Body of pancreas (tissue), 4 donors: ENCODE measurements around the gene TUBB2A.
A peak's percentile ranks its signal among the peaks of the same experiment; 100 is the strongest.

Experiments used
- POLR2A ChIP-seq, 3 donors: fragments of 450-650 bp; IDR thresholded peaks; one replicate each; pipeline ENCODE4 v1.6.1; 2016; ENCODE audit warnings: antibody characterized with exemption in 3 of 3, mild to moderate bottlenecking in 2 of 3
- TF ChIP-seq, protein P1 (sequence below), 7 experiments: fragments of 450-650 bp in 4 of 7; fragments of 200-600 bp in 3 of 7; sonication (generic) in 3 of 7; IDR thresholded peaks; one replicate each; pipeline ENCODE4 v1.5.1; 2016 to 2019; ENCODE audit warnings: antibody characterized with exemption in 7 of 7

GRCh38 chr6:3162565-3163247 lies 5.4 kb upstream of the TUBB2A start:
- TF ChIP-seq, protein P1, sequence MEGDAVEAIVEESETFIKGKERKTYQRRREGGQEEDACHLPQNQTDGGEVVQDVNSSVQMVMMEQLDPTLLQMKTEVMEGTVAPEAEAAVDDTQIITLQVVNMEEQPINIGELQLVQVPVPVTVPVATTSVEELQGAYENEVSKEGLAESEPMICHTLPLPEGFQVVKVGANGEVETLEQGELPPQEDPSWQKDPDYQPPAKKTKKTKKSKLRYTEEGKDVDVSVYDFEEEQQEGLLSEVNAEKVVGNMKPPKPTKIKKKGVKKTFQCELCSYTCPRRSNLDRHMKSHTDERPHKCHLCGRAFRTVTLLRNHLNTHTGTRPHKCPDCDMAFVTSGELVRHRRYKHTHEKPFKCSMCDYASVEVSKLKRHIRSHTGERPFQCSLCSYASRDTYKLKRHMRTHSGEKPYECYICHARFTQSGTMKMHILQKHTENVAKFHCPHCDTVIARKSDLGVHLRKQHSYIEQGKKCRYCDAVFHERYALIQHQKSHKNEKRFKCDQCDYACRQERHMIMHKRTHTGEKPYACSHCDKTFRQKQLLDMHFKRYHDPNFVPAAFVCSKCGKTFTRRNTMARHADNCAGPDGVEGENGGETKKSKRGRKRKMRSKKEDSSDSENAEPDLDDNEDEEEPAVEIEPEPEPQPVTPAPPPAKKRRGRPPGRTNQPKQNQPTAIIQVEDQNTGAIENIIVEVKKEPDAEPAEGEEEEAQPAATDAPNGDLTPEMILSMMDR (IDR thresholded peaks at IDR 0.05): peak in 5 of 7 experiments; percentile 14 to 40 (median 33)
- TF ChIP-seq POLR2A (IDR thresholded peaks at IDR 0.05): peak; percentile 72 to 87 (median 85)
